Measurements from ENCODE around the gene KDM6A.
"Not testable (repeated sequence)": the region's sequence is repeated elsewhere in the genome, so short reads cannot be mapped to it uniquely, and the experiment has no call there.

The KDM6A gene

DNA sequence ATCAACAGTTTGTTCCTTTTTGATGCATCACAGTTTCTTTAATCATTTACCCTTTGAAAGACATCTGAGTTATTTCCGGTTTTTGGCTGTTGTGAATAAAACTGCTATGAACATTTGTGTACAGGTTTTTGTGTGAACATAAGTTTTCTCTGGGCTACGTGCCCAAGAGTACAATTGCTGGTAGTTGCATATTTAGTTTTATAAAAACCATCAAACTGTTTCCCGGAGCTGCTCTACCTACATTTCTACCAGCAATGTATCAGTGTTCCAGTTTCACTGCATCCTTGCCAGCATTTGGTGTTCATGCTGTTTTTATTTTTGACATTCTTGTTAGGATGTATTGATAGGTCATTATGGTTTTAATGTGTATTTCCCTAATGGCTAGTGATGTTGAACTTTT, 17.3 kb downstream of the KDM6A start:
- no peak for DNase-seq

GRCh38 chrX:44890687-44891086, 17.7 kb downstream of the KDM6A start:
- not testable (repeated sequence) for DNase-seq

GRCh38 chrX:44891642-44892041, 18.7 kb downstream of the KDM6A start:
- no peak for DNase-seq

DNA sequence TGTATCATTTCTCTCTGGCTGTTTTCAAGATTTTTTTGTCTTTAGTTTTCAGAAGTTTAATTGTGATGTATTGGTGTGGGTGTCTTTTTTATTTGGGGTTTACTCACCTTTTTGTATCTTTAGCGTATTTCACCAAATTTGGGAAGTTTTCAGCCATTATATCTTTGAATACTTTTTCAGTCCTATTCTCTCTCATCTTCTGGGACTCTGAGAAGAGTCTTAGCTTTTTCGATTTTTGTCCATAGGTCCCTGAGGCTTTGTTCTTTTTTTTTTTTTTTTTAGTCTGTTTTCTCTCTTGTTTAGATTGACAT, 23.8 kb downstream of the KDM6A start:
- no peak for DNase-seq

DNA sequence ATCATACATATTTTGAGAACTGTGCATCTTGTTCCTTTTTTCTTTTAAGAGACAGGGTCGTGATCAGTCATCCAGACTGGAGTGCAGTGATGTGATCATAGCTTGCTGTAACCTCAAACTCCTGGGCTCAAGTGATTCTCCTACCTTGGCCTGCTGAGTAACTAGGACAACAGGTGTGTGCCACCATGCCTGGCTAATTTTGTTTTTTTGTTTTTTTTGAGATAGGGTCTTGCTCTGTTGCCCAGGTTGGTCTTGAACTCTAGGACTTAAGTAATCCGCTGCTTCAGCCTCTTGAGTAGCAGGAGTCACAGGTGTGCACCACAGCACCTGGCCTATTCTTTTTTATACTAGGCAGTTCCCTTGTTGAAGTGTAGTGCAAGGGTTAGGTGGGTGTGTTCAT, 24.6 kb downstream of the KDM6A start:
- DNase-seq = no peak

DNA sequence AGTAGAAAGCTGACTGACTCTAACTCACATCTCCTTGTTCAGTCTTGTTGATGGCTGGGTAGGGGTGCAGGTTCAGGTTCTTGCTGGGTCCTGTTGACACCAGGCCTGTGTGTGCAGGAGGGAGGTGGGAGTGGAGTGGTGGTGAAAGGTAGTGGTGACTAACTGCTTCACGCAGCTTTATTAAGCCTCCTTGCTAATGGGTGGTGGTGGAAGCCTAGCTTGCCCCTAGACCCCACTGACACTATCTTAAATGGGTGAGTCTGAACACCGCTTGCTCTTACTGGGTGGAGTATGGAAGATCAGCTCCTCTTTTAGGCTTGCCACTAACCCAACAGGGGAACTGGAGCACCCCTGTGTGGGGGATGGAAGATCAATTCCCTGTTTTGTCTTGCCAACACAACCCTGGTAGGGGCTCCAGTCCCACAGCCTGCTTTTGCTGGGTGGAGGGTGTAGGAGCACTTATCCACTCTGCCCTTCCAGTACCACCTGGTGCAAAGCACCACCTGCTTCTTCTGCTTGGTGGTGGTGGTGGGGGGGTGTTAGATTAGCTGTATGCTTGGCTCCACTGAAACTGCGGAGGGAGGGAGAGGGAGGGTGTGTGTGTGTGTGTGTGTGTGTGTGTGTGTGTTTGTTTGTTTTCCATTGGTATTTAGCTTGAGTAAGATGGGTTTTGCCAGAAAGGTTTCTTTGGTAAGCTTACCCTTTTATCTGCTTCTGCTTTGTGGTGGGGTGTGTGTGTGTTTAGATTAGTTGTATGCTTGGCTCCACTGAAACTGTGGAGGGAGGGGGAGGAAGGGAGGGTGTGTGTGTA, 25.6 kb downstream of the KDM6A start:
- DNase-seq = no peak

GRCh38 chrX:44899946-44900345, 27.0 kb downstream of the KDM6A start:
- no peak for DNase-seq

DNA sequence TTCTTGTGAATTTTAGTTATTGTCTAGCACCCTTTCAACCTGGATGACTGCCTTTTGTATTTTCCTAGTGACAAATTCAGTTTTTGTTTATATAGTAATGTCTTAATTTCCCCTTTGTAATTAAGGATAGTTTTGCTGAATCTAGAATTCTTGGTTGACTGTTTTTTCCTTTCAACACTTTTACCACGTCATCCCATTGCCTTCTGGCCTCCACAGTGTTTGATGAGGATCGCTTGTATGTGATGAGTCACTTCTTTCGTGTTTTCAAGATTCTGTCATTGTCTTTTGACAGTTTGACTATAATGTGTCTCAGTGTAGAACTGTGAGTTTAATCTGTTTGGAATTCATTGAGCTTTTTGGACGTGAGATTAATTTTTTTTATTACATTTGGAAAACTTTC, 30.1 kb downstream of the KDM6A start:
- no peak for DNase-seq

- DNase-seq = no peak
Measured at GRCh38 chrX:44903830-44904530, 31.0 kb downstream of the KDM6A start.

DNA sequence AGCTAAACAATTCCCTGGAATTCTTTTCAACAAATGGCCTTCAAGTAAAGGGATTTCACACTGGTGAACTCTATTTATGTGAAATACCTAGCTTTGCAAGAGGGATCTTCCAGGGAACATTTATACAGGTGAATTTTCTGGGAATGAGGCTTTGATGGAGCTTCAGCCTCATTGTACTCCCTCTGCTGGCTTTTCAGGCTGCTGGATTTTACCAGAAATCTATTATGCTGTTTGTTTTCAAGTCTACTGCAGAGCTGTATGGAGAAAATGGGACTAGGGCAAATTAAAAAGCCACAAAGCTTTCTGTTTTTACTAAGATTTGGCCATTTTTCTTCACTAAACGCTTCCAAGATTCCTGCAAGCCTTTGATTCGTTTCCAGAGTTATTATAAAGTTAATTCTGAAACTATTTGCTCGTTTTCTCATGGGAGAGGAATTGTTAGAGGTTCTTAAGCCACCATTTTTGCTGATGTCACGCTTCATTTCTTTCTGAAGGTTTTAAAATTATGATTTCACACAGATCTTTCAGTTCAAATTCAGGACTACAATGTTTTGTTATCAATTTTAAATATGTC, 31.6 kb downstream of the KDM6A start:
- no peak for DNase-seq

DNA sequence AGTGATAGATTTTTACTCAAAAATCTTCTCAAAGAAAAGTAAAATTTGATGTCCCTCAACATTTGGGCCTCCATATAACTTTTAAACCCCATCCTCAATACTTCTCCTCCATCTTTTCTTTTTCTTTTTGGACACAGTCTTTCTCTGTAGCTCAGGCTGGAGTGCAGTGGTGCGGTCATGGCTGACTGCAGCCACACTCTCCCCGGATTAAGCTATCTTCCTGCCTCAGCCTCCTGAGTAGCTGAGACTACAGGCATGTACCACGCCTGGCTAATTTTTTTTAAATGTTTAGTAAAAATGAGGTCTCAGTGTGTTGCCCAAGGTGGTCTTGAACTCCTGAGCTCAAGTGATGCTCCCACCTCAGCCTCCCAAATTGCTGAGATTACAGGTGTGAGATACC, 33.1 kb downstream of the KDM6A start:
- no peak for DNase-seq

DNA sequence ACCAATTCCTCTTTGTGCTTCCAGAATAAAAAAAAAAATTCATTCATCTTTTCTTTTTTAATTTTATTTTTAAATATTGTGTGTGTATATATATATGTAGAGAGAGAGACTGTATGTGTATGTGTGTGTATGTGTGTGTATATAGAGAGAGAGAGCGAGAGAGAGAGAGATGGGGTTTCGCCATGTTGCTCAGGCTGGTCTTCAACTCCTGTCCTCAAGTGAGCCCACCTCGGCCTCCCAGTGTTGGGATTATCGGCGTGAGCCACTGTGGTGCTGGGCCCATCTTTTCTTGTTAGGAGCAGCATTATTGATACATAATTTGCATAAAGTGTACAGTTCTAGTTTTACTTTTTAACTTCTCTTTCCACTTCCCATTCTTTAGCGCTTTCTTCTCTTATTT, 33.6 kb downstream of the KDM6A start:
- no peak for DNase-seq

DNA sequence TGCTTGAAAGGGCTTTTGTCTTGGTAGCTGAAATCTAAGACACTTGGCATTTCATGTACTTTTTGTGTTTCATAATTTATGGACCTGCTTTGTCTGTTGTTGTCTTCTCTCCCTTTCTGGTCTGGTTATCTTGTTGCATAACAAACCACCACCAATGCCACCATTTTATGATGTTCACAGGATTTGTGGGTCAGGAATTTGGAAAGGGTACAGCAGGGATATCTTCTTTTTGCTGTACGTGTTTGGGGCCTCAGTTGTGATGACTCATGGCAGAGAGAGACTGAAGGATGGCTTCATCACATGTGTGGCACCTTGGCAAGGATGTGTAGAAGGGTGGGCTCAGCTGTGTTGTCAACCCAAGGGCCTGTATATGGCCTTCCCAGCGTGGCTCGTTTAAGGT, 35.2 kb downstream of the KDM6A start:
- DNase-seq = no peak

GRCh38 chrX:44908827-44909226, 35.8 kb downstream of the KDM6A start:
- no peak for DNase-seq

DNA sequence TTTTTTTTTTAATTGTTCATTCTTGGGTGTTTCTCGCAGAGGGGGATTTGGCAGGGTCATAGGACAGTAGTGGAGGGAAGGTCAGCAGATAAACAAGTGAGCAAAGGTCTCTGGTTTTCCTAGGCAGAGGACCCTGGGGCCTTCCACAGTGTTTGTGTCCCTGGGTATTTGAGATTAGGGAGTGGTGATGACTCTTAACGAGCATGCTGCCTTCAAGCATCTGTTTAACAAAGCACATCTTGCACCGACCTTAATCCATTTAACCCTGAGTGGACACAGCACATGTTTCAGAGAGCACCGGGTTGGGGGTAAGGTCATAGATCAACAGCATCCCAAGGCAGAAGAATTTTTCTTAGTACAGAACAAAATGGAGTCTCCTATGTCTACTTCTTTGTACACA, 37.5 kb downstream of the KDM6A start:
- not testable (repeated sequence) for DNase-seq

GRCh38 chrX:44911074-44911600, 38.1 kb downstream of the KDM6A start:
- not testable (repeated sequence) for DNase-seq

GRCh38 chrX:44913656-44914531, 40.9 kb downstream of the KDM6A start:
- DNase-seq = no peak

GRCh38 chrX:44914532-44915198, 41.7 kb downstream of the KDM6A start:
- DNase-seq = no peak

DNA sequence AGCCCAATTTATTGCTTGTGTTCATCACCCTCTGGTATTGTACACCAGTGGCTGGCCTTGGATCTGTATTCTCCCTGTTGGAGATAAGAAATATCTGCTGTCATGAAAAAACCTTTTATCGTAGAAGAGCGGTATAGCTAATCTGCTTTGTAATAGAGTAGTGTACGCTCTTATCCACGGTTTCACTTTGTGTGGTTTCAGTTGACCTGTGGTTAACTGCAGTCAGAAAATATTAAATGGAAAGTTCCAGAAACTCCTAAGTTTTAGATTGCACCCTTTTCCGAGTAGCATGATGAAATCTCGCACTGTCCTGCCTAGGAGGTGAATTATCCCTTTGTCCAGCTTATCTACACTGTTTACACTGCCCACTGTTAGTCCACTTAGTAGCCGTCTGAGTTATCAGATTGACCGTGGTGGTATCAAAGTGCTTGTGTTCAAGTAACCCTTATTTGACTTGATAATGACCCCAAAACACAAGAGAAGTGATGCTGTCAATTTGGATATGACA, 42.4 kb downstream of the KDM6A start:
- DNase-seq = no peak

DNA sequence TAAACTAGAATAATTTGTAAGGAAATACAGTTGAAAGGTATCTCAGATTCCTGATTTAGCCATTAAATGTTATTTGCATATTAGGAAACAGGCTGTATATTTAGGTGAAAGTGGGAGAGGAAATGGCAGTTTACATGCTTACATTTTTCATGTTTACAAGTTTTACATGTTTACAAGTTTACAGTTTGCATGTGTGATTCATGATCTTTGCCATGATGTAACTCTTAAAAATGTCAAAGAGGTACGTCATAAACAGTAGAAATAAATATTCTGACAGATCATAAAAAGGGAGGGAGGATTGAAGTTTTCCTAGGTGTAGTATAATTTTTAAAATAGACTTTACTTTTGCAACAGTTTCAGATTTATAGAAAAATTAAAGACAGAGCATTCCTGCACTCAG, 45.7 kb downstream of the KDM6A start:
- no peak for DNase-seq

DNA sequence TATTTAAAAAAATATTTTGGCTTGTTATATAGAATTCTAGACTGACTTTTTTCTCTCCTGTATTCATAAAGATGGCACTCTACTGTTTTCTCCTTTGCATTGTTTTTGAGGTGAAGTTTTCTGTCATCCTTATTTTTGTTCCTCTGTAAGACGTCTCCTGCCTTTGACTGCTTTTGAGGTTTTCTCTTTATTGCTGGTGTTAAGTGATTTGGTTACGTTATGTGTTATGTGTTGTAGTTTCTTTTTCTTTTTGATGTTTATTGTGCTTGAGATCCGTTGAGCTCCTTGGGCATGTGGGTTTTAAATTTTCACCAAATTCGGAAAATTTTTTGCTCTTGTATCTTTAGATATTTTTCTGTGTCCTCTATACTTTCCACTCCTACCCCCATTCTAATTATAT, 50.0 kb downstream of the KDM6A start:
- no peak for DNase-seq

GRCh38 chrX:44927398-44927797, 54.4 kb downstream of the KDM6A start:
- no peak for DNase-seq

Data from effector CD4-positive, alpha-beta T cell (primary cell).